ENCODE results near the gene MYL4. TPM values are rescaled to one million over a fixed set of nuclear protein-coding genes. Genes with fewer than 3 reads are reported as not detected.
"Not testable (repeated sequence)": the region's sequence is repeated elsewhere in the genome, so short reads cannot be mapped to it uniquely, and the experiment has no call there.

Gene MYL4
- total RNA-seq, 1 donor from 2014 or later: 0.86 TPM

GRCh38 chr17:47170710-47171109 is 38.4 kb upstream of the MYL4 start:
- no peak overlapping the region for H3K27ac Mint-ChIP-seq

GRCh38 chr17:47172696-47173565 is 36.2 kb upstream of the MYL4 start:
- Mint-ChIP-seq H3K27ac (no peak overlapping the region), H3K27me3 (no peaks in the 10 kb centered on the region)

More at GRCh38 chr17:47170710-47171109, 38.4 kb upstream of the MYL4 start:
- TF ChIP-seq, protein P1, sequence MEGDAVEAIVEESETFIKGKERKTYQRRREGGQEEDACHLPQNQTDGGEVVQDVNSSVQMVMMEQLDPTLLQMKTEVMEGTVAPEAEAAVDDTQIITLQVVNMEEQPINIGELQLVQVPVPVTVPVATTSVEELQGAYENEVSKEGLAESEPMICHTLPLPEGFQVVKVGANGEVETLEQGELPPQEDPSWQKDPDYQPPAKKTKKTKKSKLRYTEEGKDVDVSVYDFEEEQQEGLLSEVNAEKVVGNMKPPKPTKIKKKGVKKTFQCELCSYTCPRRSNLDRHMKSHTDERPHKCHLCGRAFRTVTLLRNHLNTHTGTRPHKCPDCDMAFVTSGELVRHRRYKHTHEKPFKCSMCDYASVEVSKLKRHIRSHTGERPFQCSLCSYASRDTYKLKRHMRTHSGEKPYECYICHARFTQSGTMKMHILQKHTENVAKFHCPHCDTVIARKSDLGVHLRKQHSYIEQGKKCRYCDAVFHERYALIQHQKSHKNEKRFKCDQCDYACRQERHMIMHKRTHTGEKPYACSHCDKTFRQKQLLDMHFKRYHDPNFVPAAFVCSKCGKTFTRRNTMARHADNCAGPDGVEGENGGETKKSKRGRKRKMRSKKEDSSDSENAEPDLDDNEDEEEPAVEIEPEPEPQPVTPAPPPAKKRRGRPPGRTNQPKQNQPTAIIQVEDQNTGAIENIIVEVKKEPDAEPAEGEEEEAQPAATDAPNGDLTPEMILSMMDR (IDR thresholded peaks at IDR 0.05; ENCODE audit: unreplicated experiment): no peak
- Mint-ChIP-seq H3K4me1 (ENCODE audit: low read depth) (peaks cover 5% of the 10 kb centered on the region), H3K9me3 (ENCODE audit: low read depth) (no peaks in the 10 kb centered on the region), H3K4me3 (ENCODE audit: low read depth) (no peak overlapping the region), H3K36me3 (ENCODE audit: insufficient read depth) (peaks cover 17% of the 10 kb centered on the region), H3K27me3 (no peaks in the 10 kb centered on the region)
- DNase-seq (ENCODE audit: low spot score, unreplicated experiment): no peak

GRCh38 chr17:47174823-47175222 is 34.3 kb upstream of the MYL4 start:
- not testable (repeated sequence) for H3K36me3 Mint-ChIP-seq (ENCODE audit: insufficient read depth)

More at GRCh38 chr17:47172696-47173565, 36.2 kb upstream of the MYL4 start:
- H3K9me3 Mint-ChIP-seq (ENCODE audit: low read depth): no peaks in the 10 kb centered on the region
- TF ChIP-seq, protein P1 (IDR thresholded peaks at IDR 0.05; ENCODE audit: unreplicated experiment): no peak
- no peak overlapping the region for H3K4me3 Mint-ChIP-seq (ENCODE audit: low read depth)
- no peak for DNase-seq (ENCODE audit: low spot score, unreplicated experiment)
- H3K36me3 Mint-ChIP-seq (ENCODE audit: insufficient read depth): peaks cover 6% of the 10 kb centered on the region
- H3K4me1 Mint-ChIP-seq (ENCODE audit: low read depth): peaks cover 5% of the 10 kb centered on the region

DNA sequence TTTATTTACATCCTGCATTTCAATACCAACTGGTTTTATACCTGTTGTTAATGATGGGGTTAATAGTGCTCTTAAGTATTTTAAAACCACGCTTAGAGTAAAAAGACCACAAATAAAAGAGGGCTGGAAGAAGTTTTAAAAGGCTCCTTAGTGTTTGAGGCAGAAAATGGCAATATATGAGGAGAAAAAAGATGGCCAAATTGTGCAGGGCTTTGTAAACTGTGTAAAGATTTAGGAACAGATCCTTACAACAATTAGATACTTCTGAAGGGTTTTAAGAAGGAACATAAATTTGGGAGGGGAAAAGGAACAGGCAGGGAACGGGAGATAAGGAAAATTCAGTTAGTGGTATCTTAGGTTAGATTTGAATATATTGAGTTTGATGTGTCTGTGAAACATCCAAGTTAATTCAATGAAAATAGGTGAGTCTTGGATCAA is 32.7 kb upstream of the MYL4 start:
- TF ChIP-seq, protein P1 (IDR thresholded peaks at IDR 0.05; ENCODE audit: unreplicated experiment): no peak
- no peak for DNase-seq (ENCODE audit: low spot score, unreplicated experiment)
- Mint-ChIP-seq H3K9me3 (ENCODE audit: low read depth) (no peaks in the 10 kb centered on the region), H3K36me3 (ENCODE audit: insufficient read depth) (peaks cover 7% of the 10 kb centered on the region), H3K4me1 (ENCODE audit: low read depth) (peaks cover 7% of the 10 kb centered on the region), H3K27ac (no peak overlapping the region), H3K27me3 (no peaks in the 10 kb centered on the region), H3K4me3 (ENCODE audit: low read depth) (no peak overlapping the region)

More at GRCh38 chr17:47174823-47175222, 34.3 kb upstream of the MYL4 start:
- not testable (repeated sequence) for H3K9me3 Mint-ChIP-seq (ENCODE audit: low read depth); H3K4me1 Mint-ChIP-seq (ENCODE audit: low read depth); H3K4me3 Mint-ChIP-seq (ENCODE audit: low read depth); H3K27me3 Mint-ChIP-seq; DNase-seq (ENCODE audit: low spot score, unreplicated experiment)
- peak overlapping the region; percentile 68 for H3K27ac Mint-ChIP-seq

GRCh38 chr17:47177261-47177660 is 31.9 kb upstream of the MYL4 start:
- Mint-ChIP-seq H3K27ac (no peak overlapping the region), H3K4me3 (ENCODE audit: low read depth) (no peak overlapping the region), H3K9me3 (ENCODE audit: low read depth) (no peaks in the 10 kb centered on the region), H3K36me3 (ENCODE audit: insufficient read depth) (peaks cover 7% of the 10 kb centered on the region), H3K4me1 (ENCODE audit: low read depth) (peaks cover 7% of the 10 kb centered on the region), H3K27me3 (no peaks in the 10 kb centered on the region)
- DNase-seq (ENCODE audit: low spot score, unreplicated experiment): no peak
- TF ChIP-seq, protein P1 (IDR thresholded peaks at IDR 0.05; ENCODE audit: unreplicated experiment): no peak
